Measurements from ENCODE around the gene ACVR1.

The ACVR1 gene

DNA sequence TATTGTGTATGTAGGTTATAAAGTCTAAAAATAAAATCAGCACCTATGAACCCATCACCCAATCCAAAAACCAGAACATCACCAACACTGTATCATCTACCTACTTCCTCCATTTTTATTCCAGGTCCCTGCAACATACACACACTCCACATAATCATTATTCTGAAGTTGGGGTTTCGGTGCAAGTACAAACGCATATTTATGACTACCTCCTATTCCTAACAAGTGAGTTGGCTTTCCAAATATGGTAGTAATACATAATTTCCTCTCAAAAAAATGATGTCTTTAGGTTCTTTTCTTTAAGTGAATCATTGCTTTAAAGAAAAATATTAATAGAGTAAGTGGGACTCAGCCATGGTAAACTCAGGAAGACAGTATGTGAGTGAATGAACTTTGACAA is 3.3 kb downstream of the ACVR1 start:
- no peak for TF ChIP-seq EZH2phosphoT487 (IDR thresholded peaks at IDR 0.05; ENCODE audit: borderline replicate concordance, low read length)
- no peak for TF ChIP-seq CTCF (IDR thresholded peaks at IDR 0.05; ENCODE audit: low read depth, low read length, poor library complexity, severe bottlenecking)
- Histone ChIP-seq H4K20me1 (ENCODE audit: control insufficient read depth, insufficient read depth, low read depth, low read length) (no peaks in the 10 kb centered on the region), H3K4me1 (ENCODE audit: control insufficient read depth, low read length) (peaks cover 18% of the 10 kb centered on the region), H3K27ac (ENCODE audit: low read depth, low read length) (no peak overlapping the region), H3F3A (ENCODE audit: control insufficient read depth, insufficient read depth) (no peaks in the 10 kb centered on the region), H3K36me3 (ENCODE audit: control insufficient read depth, low read length) (no peaks in the 10 kb centered on the region), H3K27me3 (ENCODE audit: control insufficient read depth, low read length) (no peaks in the 10 kb centered on the region), H3K9me3 (ENCODE audit: control insufficient read depth, insufficient read depth, low read length) (no peaks in the 10 kb centered on the region), H3K79me2 (ENCODE audit: control insufficient read depth, low read length) (peaks cover 17% of the 10 kb centered on the region), H3K9me2 (replicated peaks; ENCODE audit: control insufficient read depth, low read length) (no peaks in the 10 kb centered on the region), H3K4me2 (ENCODE audit: low read length) (no peak overlapping the region), H3K4me3 (ENCODE audit: low read length) (no peak overlapping the region)

DNA sequence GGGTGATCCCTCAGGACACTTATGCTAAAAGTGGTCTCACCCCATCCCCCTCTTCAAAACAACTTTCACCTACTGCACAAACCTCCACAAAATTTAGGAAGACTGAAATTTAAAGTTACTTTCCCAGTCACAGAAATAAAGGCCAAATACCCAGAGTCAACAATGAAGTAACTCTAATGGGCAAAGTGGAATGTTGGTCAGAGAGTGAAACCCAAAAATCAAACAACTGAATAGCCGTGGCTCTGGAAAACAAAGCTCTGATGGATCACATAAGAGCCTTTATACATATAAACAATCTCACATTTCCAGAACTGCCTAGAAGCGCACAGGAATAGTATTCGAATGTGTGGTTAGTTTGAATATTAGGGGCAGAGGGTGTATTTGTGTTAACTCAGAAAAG is 4.7 kb downstream of the ACVR1 start:
- Histone ChIP-seq H4K20me1 (ENCODE audit: control insufficient read depth, insufficient read depth, low read depth, low read length) (no peaks in the 10 kb centered on the region), H3K36me3 (ENCODE audit: control insufficient read depth, low read length) (no peaks in the 10 kb centered on the region), H3F3A (ENCODE audit: control insufficient read depth, insufficient read depth) (no peaks in the 10 kb centered on the region), H3K4me1 (ENCODE audit: control insufficient read depth, low read length) (peaks cover 10% of the 10 kb centered on the region), H3K27me3 (ENCODE audit: control insufficient read depth, low read length) (no peaks in the 10 kb centered on the region), H3K27ac (ENCODE audit: low read depth, low read length) (no peak overlapping the region), H3K4me3 (ENCODE audit: low read length) (no peak overlapping the region), H3K9me2 (replicated peaks; ENCODE audit: control insufficient read depth, low read length) (no peaks in the 10 kb centered on the region), H3K4me2 (ENCODE audit: low read length) (no peak overlapping the region), H3K9me3 (ENCODE audit: control insufficient read depth, insufficient read depth, low read length) (no peaks in the 10 kb centered on the region), H3K79me2 (ENCODE audit: control insufficient read depth, low read length) (peaks cover 17% of the 10 kb centered on the region)
- TF ChIP-seq EZH2phosphoT487 (IDR thresholded peaks at IDR 0.05; ENCODE audit: borderline replicate concordance, low read length) (no peak), CTCF (IDR thresholded peaks at IDR 0.05; ENCODE audit: low read depth, low read length, poor library complexity, severe bottlenecking) (no peak)

GRCh38 chr2:157868993-157869392 is 7.1 kb downstream of the ACVR1 start:
- Histone ChIP-seq H3K79me2 (ENCODE audit: control insufficient read depth, low read length) (peaks cover 5% of the 10 kb centered on the region), H3K4me1 (ENCODE audit: control insufficient read depth, low read length) (no peaks in the 10 kb centered on the region), H3K36me3 (ENCODE audit: control insufficient read depth, low read length) (no peaks in the 10 kb centered on the region), H3K4me2 (ENCODE audit: low read length) (no peak overlapping the region), H3K9me2 (replicated peaks; ENCODE audit: control insufficient read depth, low read length) (no peaks in the 10 kb centered on the region), H3K27me3 (ENCODE audit: control insufficient read depth, low read length) (no peaks in the 10 kb centered on the region), H3K4me3 (ENCODE audit: low read length) (no peak overlapping the region), H4K20me1 (ENCODE audit: control insufficient read depth, insufficient read depth, low read depth, low read length) (no peaks in the 10 kb centered on the region), H3F3A (ENCODE audit: control insufficient read depth, insufficient read depth) (no peaks in the 10 kb centered on the region), H3K27ac (ENCODE audit: low read depth, low read length) (no peak overlapping the region), H3K9me3 (ENCODE audit: control insufficient read depth, insufficient read depth, low read length) (no peaks in the 10 kb centered on the region)
- TF ChIP-seq EZH2phosphoT487 (IDR thresholded peaks at IDR 0.05; ENCODE audit: borderline replicate concordance, low read length), result no peak
- no peak for TF ChIP-seq CTCF (IDR thresholded peaks at IDR 0.05; ENCODE audit: low read depth, low read length, poor library complexity, severe bottlenecking)

- no peaks in the 10 kb centered on the region for H3K9me2 ChIP-seq (replicated peaks; ENCODE audit: control insufficient read depth, low read length)
- H3K9me3 ChIP-seq (ENCODE audit: control insufficient read depth, insufficient read depth, low read length), result no peaks in the 10 kb centered on the region
- H4K20me1 ChIP-seq (ENCODE audit: control insufficient read depth, insufficient read depth, low read depth, low read length), result no peaks in the 10 kb centered on the region
- H3K27ac ChIP-seq (ENCODE audit: low read depth, low read length), result no peak overlapping the region
- no peak overlapping the region for H3K4me2 ChIP-seq (ENCODE audit: low read length)
- no peaks in the 10 kb centered on the region for H3K27me3 ChIP-seq (ENCODE audit: control insufficient read depth, low read length)
- TF ChIP-seq CTCF (IDR thresholded peaks at IDR 0.05; ENCODE audit: low read depth, low read length, poor library complexity, severe bottlenecking) (no peak), EZH2phosphoT487 (IDR thresholded peaks at IDR 0.05; ENCODE audit: borderline replicate concordance, low read length) (no peak)
- H3K4me3 ChIP-seq (ENCODE audit: low read length), result no peak overlapping the region
- H3K79me2 ChIP-seq (ENCODE audit: control insufficient read depth, low read length), result no peaks in the 10 kb centered on the region; the same call in 1 of the 2 replicates
- H3K36me3 ChIP-seq (ENCODE audit: control insufficient read depth, low read length), result no peaks in the 10 kb centered on the region
- H3F3A ChIP-seq (ENCODE audit: control insufficient read depth, insufficient read depth), result no peaks in the 10 kb centered on the region
- no peaks in the 10 kb centered on the region for H3K4me1 ChIP-seq (ENCODE audit: control insufficient read depth, low read length)
Measured at GRCh38 chr2:157867703-157868102, 8.4 kb downstream of the ACVR1 start.
